K562 (cell line): ENCODE results near the gene NCKAP1. TPM values are rescaled to one million over a fixed set of nuclear protein-coding genes. Genes with fewer than 3 reads are reported as not detected.

ENCODE experiments used
- C11orf30 ChIP-seq: fragments of 450-650 bp; IDR thresholded peaks from 2 replicates; pipeline ENCODE4 v1.6.1; 2016; ENCODE audit warnings: low read depth, mild to moderate bottlenecking
- CXXC5 ChIP-seq: fragments of 250-450 bp; sonication (Bioruptor Pico); IDR thresholded peaks from 2 replicates; pipeline ENCODE4 v1.8.0; 2022; ENCODE audit warnings: inconsistent platforms, mild to moderate bottlenecking, moderate library complexity
- EHMT2 ChIP-seq: fragments of 450-650 bp; IDR thresholded peaks from 2 replicates; pipeline ENCODE4 v1.6.1; 2018; ENCODE audit warnings: antibody characterized with exemption
- ESRRA ChIP-seq: fragments of 450-650 bp; IDR thresholded peaks from 2 replicates; pipeline ENCODE4 v1.6.1; 2014; ENCODE audit warnings: low read depth, mild to moderate bottlenecking, moderate library complexity, borderline replicate concordance
- ETV5 ChIP-seq: sonication (generic); formaldehyde crosslinking; IDR thresholded peaks from 2 replicates; pipeline ENCODE4 v1.4.0; 2020; ENCODE audit warnings: low read depth, mild to moderate bottlenecking, missing genetic modification reagents
- FOXP4 ChIP-seq: sonication (generic); formaldehyde crosslinking; IDR thresholded peaks from 2 replicates; pipeline ENCODE4 v1.8.0; 2022; ENCODE audit warnings: mild to moderate bottlenecking, missing genetic modification reagents, borderline replicate concordance
- KAT7 ChIP-seq: sonication (generic); formaldehyde crosslinking; IDR thresholded peaks from 2 replicates; pipeline ENCODE4 v1.8.0; 2022; ENCODE audit warnings: missing genetic modification reagents, mild to moderate bottlenecking, borderline replicate concordance
- MCM7 ChIP-seq, 2 experiments: fragments of 450-650 bp; IDR thresholded peaks; 2 replicates each; pipeline ENCODE4 v1.6.1; 2016 to 2018
- MXD1 ChIP-seq: fragments of 250-450 bp; sonication (Bioruptor Pico); IDR thresholded peaks from 2 replicates; pipeline ENCODE4 v1.8.0; 2021; ENCODE audit warnings: borderline replicate concordance, mild to moderate bottlenecking, moderate library complexity; ENCODE audit not compliant: poor library complexity, severe bottlenecking
- NFE2L1 ChIP-seq: fragments of 450-650 bp; IDR thresholded peaks from 2 replicates; pipeline ENCODE4 v1.6.1; 2016; ENCODE audit warnings: missing genetic modification characterization, low read depth, mild to moderate bottlenecking, missing compliant biosample characterization, moderate library complexity, borderline replicate concordance
- NR2F6 ChIP-seq: fragments of 450-650 bp; formaldehyde crosslinking; IDR thresholded peaks from 2 replicates; pipeline ENCODE4 v1.4.0; 2020; ENCODE audit warnings: mild to moderate bottlenecking
- PATZ1 ChIP-seq: fragments of 250-450 bp; sonication (Bioruptor Pico); IDR thresholded peaks from 2 replicates; pipeline ENCODE4 v1.5.0; 2020; ENCODE audit warnings: mild to moderate bottlenecking, borderline replicate concordance
- POLR2B ChIP-seq: fragments of 450-650 bp; IDR thresholded peaks from 2 replicates; pipeline ENCODE4 v1.6.1; 2018; ENCODE audit warnings: low read depth; ENCODE audit not compliant: partially characterized antibody
- RBM39 ChIP-seq: fragments of 200-400 bp; formaldehyde crosslinking; optimal IDR thresholded peaks from 2 replicates; pipeline ENCODE3; 2018; ENCODE audit warnings: low read depth, low read length
- RNF2 ChIP-seq: sonication (generic); IDR thresholded peaks from 2 replicates; pipeline ENCODE4 v1.6.1; 2016
- TEAD1 ChIP-seq, 2 experiments: fragments of 450-650 bp in 1 of 2; sonication (generic) in 1 of 2; formaldehyde crosslinking; IDR thresholded peaks; 2 replicates each; pipeline versions ENCODE4 v1.4.0 to v1.8.0; 2020 to 2022; ENCODE audit warnings: mild to moderate bottlenecking in 2 of 2, missing genetic modification reagents in 1 of 2
- U2AF1 ChIP-seq: fragments of 200-400 bp; formaldehyde crosslinking; optimal IDR thresholded peaks from 2 replicates; pipeline ENCODE3; 2017; ENCODE audit warnings: mild to moderate bottlenecking, low read depth, low read length, moderate library complexity
- ZNF175 ChIP-seq: fragments of 200-800 bp; sonication (Bioruptor generic); IDR thresholded peaks from 2 replicates; pipeline ENCODE4 v1.6.1; 2016; ENCODE audit warnings: low read depth, mild to moderate bottlenecking, missing genetic modification characterization, missing compliant biosample characterization
- ZNF232 ChIP-seq: sonication (generic); formaldehyde crosslinking; IDR thresholded peaks from 2 replicates; pipeline ENCODE4 v1.8.0; 2022; ENCODE audit warnings: mild to moderate bottlenecking, missing genetic modification reagents
- ZNF79 ChIP-seq: fragments of 250-450 bp; sonication (Bioruptor Pico); IDR thresholded peaks from 2 replicates; pipeline ENCODE4 v1.4.0; 2020; ENCODE audit warnings: low read depth, mild to moderate bottlenecking, moderate library complexity
- polyA plus RNA-seq, 8 experiments: library from polyadenylated mRNA; depleted of rRNA in 4 of 8; stranded (reverse) in 5 of 8; unstranded in 3 of 8; fragments of >200 nt; fragmentation: Nextera tagmentation in 2 of 8; fragmentation: Illumina TruSeq in 1 of 8; extraction: Ambion mirVana in 2 of 8; extraction: Trizol in 1 of 8; gene quantifications; 2 replicates each; pipeline versions ENCODE4 v1.2.1 to v1.2.3, GENCODE V29; 2011 to 2014; ENCODE audit warnings: inconsistent platforms in 1 of 8, missing spikeins in 1 of 8
- total RNA-seq, 7 experiments: library from RNA; depleted of rRNA in 6 of 7; stranded (reverse); fragments of >200 nt in 6 of 7; fragmentation: Illumina TruSeq in 2 of 7; extraction: Trizol in 2 of 7; gene quantifications; 2 replicates each; pipeline versions ENCODE4 v1.2.1 to v1.2.3, GENCODE V29; 2011 to 2021; ENCODE audit warnings: low replicate concordance in 1 of 7
- TF ChIP-seq, protein P1 (sequence below), 2 experiments: fragments of 450-650 bp; IDR thresholded peaks; 2 replicates each; pipeline ENCODE4 v1.6.1; 2018; ENCODE audit warnings: mild to moderate bottlenecking in 2 of 2, low read depth in 1 of 2; ENCODE audit not compliant: partially characterized antibody in 2 of 2

NCKAP1 gene
- total and polyA plus RNA-seq, 9 of the 15 experiments (the other 6 are each of a cell fraction or from before 2014, with no cell fraction given): 34.0 to 153 (median 88.7) TPM

GRCh38 chr2:183059561-183059960 lies 21.3 kb upstream of the NCKAP1 start (continued):
- TF ChIP-seq C11orf30 (peak; percentile 98), ETV5 (CRISPR knock-in tag) (no peak), EHMT2 (no peak), CXXC5 (CRISPR knock-in tag) (no peak), ZNF175 (CRISPR knock-in tag) (peak; percentile 41; the same call in 1 of the 2 replicates), RNF2 (no peak), RBM39 (no peak), NR2F6 (CRISPR knock-in tag) (no peak), ZNF232 (CRISPR knock-in tag) (no peak), NFE2L1 (tag) (peak; percentile 95), TEAD1 (CRISPR knock-in tag; IDR thresholded peaks at IDR 0.05) (no peak), POLR2B (no peak), FOXP4 (CRISPR knock-in tag) (no peak), MCM7 (IDR thresholded peaks at IDR 0.05) (no peak), PATZ1 (no peak), U2AF1 (no peak), ZNF79 (CRISPR knock-in tag) (no peak), KAT7 (no peak), ESRRA (no peak), MXD1 (no peak)
- TF ChIP-seq, protein P1, sequence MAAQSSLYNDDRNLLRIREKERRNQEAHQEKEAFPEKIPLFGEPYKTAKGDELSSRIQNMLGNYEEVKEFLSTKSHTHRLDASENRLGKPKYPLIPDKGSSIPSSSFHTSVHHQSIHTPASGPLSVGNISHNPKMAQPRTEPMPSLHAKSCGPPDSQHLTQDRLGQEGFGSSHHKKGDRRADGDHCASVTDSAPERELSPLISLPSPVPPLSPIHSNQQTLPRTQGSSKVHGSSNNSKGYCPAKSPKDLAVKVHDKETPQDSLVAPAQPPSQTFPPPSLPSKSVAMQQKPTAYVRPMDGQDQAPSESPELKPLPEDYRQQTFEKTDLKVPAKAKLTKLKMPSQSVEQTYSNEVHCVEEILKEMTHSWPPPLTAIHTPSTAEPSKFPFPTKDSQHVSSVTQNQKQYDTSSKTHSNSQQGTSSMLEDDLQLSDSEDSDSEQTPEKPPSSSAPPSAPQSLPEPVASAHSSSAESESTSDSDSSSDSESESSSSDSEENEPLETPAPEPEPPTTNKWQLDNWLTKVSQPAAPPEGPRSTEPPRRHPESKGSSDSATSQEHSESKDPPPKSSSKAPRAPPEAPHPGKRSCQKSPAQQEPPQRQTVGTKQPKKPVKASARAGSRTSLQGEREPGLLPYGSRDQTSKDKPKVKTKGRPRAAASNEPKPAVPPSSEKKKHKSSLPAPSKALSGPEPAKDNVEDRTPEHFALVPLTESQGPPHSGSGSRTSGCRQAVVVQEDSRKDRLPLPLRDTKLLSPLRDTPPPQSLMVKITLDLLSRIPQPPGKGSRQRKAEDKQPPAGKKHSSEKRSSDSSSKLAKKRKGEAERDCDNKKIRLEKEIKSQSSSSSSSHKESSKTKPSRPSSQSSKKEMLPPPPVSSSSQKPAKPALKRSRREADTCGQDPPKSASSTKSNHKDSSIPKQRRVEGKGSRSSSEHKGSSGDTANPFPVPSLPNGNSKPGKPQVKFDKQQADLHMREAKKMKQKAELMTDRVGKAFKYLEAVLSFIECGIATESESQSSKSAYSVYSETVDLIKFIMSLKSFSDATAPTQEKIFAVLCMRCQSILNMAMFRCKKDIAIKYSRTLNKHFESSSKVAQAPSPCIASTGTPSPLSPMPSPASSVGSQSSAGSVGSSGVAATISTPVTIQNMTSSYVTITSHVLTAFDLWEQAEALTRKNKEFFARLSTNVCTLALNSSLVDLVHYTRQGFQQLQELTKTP (IDR thresholded peaks at IDR 0.05; ENCODE audit: low read depth in 1 of 2, partially characterized antibody in 2 of 2): no peak
